UCSD-AML1 (cell line): ENCODE measurements around the gene TEX2.
A peak's percentile ranks its signal among the peaks of the same experiment; 100 is the strongest.

Experiments
- DNase-seq: peaks from one replicate; lab custom pipeline; 2025; ENCODE audit not compliant: unreplicated experiment; lab: John Stamatoyannopoulos, UW

The TEX2 gene, protein sequence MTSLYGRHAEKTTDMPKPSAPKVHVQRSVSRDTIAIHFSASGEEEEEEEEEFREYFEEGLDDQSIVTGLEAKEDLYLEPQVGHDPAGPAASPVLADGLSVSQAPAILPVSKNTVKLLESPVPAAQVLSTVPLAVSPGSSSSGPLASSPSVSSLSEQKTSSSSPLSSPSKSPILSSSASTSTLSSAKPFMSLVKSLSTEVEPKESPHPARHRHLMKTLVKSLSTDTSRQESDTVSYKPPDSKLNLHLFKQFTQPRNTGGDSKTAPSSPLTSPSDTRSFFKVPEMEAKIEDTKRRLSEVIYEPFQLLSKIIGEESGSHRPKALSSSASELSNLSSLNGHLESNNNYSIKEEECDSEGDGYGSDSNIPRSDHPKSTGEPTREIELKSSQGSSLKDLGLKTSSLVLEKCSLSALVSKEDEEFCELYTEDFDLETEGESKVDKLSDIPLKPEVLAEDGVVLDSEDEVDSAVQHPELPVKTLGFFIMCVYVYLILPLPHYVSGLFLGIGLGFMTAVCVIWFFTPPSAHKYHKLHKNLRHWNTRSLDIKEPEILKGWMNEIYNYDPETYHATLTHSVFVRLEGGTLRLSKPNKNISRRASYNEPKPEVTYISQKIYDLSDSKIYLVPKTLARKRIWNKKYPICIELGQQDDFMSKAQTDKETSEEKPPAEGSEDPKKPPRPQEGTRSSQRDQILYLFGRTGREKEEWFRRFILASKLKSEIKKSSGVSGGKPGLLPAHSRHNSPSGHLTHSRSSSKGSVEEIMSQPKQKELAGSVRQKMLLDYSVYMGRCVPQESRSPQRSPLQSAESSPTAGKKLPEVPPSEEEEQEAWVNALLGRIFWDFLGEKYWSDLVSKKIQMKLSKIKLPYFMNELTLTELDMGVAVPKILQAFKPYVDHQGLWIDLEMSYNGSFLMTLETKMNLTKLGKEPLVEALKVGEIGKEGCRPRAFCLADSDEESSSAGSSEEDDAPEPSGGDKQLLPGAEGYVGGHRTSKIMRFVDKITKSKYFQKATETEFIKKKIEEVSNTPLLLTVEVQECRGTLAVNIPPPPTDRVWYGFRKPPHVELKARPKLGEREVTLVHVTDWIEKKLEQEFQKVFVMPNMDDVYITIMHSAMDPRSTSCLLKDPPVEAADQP

DNA sequence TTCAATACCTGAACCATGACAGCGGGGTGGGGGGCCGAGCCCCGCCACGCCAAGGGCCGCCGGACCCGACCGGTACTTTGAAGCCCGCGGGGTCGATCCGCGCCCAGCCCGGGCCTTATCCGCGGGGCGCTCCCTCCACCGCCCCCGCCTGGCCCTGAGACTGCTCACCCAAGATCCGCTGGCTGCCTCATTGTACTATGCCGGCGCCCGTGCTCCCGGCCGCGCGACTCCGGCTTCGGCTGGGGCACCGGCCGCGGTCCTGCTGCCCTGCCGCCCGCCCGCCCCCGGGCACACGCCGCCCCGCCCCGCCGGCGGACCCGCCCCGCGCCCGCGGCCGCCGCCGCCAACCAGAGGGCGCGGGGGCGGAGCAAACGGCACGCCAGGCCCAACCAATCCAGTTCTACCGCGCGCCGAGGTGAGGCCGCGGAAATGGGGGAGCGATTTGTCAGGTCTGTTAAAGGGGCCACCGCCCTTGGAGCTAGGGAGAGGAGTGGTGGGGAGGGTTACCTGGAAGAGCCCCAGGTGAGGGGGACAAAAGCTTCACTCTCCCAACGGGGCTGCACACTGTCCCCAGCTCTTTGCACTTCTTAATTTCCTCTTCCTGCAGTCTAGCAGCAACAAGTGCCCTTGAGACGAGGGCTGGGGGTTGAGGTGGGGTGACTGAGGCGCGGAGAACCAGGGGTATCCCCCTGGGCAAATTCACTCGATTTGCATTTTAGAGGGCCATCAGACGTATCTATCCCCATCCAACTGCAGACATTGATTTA, at the start of gene TEX2:
Gene TEX2, minus strand, starts transcription at position 261 of the 767 bp plus-strand sequence. CDS start 49,043 bp downstream, outside the sequence.
- peak; percentile 90 for DNase-seq

DNA sequence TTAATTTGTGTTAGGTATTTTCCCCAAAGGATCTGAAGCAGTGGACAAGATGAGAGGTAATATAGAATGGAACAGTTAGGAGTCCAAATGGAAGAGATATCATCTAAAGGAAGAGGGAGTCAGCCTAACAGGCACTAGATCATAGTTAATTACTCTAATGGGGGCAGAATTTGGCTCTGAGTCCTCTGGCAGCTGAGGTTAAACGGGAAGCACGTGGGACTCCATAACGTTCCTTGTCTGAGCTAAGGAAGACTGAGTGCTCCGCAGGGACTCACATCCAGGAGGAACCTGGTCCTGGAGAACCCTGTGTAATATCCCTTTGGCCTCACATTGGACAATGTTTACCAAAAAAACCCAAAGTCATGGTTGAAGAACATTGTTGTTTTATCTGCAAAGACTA, 46.6 kb upstream of the TEX2 start:
- DNase-seq, result no peak

DNA sequence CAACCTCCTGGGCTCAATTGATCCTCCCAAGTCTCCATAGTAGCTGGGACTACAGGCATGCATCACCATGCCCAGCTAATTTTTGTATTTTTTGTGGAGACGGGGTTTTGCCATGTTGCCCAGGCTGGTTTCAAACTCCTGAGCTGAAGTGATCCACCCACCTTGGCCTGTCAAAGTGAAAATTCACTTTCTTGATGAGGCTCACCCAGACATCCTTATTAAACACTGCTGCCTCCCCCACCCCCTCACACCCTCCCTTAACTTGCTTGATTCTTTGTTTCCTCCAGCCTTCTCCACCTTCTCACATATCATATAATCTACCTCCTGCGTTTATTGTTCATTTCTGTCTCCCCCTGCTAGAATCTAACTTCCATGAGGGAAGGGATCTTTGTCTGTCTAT, 46.0 kb upstream of the TEX2 start:
- DNase-seq, result no peak

DNA sequence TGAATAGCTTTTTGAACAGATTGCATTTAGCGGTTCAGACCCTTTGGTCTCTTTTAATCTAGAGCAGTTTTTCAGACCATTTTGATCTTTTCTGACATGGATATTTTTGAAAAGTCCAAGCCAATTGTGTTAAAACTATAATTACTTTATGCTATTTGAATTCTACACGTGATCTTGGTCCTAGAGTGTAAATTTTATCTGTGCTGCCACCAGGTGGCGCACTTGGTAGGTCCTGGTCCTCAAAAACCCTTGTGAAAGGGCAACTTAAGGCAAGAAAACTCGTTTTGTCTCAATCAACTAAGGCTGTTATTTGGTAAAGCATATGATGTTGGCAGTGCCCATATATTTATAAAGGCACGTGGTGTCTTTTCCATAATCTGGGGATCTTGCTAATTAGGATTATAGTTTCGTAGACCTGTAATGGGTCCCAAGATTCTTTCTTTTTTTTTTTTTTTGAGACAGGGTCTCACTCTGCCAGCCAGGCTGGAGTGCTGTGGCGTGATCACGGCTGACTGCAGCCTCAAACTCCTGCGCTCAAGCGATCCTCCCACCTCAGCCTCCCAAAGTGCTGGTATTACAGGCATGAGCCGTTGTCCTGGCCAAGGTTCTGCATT, 43.9 kb upstream of the TEX2 start:
- DNase-seq, result peak; percentile 68

DNA sequence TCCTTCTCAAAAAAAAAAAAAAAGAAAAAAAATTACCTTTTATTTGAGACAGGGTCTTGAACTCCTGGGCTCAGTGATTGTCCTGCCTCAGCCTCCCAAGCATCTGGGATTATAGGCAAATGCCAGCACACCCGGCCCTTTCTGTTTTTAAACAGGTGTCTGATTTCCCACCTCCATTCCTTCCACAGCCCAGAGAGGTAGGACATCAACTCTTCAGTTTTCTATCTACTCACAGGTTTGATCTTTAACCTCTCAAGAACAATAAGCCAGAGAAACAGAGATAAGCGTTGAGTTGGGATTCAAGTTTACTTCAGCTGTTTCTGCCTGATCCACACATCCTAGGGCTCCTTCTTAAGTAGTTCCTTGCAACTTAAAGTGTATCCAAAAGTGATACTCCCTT, 41.5 kb upstream of the TEX2 start:
- no peak for DNase-seq

DNA sequence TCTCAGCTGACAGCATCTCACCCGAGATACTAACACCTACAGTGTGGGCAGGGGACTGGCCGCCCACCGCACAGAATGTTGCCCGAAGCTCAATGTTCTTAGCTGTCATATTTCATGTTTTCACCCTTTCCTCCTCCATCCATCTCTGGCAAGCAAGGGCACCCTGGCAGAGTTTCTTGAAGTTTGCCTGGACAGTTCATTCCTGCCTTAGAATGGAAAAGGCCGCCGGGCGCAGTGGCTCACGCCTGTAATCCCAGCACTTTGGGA, 37.6 kb upstream of the TEX2 start:
- no peak for DNase-seq

DNA sequence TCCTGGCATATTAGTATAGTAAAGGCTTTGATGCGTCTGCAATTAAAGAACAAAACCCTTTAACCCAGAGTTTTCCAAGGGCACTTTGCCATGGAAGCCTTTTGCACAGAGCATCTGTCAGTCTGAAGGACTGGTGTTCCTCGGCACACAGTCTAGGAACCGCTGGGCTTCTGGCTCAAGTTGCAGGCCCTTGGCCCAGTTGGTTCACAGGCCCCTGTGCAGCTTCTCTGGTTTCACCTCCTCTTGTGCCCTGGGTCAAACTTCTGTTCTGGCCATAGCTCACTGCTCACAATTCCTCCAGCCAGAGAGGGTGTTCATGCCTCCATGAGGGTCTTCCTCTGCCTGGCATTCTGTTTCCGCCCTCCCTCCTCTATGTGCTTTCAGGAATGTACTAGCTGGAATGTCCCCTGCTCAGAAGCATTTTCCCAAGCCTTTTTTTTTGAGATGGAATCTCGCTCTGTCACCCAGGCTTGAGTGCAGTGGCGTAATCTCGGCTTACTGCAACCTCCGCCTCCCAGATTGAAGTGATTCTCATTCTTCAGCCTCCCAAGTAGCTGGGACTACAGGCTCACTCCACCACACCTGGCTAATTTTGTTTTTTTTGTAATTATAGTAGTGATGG, 34.5 kb upstream of the TEX2 start:
- no peak for DNase-seq

DNA sequence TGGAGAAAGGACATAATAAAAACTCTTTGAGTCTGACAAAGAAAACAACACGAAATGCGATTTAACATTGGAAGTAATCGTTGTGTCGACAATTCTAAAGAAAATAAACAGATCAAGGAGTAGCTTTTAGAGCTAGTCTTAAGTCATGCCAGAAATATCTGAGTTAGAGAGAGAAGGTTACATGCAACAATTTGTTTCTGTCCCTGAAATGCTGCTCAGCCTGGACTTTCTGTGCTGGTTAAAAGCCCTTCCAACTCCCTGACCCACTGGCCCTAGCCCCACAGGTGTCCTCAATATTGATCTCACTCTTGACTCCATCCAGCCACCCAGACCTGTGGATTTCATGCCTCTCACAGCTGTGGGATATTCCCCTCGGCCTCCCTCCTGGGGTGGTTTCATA, 33.2 kb upstream of the TEX2 start:
- DNase-seq, result no peak

DNA sequence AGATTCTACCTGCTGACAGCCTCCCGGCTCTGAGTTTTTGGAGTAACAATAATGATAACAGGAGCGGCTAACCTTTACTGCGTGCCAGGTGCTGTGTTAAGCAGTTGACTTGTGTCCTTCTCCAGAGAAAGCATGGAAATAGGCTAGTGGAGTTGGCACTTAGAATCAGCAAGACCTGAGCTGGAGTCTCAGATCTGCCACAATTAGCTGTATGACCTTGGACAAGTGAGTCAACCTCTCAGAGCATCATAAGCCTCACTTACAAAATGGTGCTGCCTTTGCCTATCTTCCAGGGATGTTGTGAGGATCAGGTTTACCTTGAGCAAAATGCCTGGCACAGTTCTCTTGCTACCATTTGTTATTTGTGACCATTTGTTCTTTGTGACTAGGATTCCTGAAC, 32.1 kb upstream of the TEX2 start:
- DNase-seq, result no peak

DNA sequence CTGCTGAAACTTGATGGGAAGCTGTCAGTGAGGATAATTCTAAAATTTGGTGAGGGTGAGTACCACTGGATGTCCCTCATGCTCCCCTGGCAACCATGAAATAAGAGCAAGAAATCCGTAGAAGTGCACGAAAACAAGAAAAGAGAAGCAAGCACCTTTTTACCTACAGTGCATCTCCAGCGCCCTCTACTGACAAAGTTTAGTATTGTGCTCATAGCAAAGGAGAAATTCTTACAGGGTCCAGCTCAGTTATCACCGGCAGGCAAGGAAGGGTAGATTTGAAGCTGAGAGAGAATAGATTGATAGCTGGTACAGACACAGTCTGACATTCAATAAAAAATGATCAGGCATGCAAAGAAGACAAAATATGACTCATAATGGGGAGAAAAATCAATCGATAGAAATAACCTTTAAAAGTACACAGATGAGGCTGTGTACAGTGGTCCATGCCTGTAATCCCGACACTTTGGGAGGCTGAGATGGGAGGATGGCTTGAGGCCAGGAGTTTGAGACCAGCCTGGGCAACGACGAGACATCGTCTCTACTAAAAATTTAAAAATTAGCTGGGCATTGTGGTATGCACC, 28.3 kb upstream of the TEX2 start:
- DNase-seq, result no peak

DNA sequence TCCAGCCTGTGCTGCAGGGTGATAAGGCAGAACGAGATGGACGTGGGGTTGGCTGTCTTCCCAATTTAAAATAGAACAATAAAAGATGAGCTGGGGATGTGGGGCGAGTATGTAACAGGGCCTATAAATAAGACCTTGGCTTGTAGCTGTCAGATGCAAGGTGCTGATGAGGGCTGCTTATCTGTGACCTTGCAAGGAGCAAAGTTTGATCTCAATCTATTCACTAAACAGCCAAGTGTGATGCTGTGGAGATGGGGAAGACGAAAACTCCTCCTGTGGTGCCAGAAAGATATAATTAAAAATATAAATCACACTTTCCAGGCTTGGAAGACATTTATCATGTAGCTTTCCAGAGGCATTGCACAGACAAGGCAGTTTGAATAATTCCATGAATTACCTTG, 26.7 kb upstream of the TEX2 start:
- DNase-seq, result no peak

DNA sequence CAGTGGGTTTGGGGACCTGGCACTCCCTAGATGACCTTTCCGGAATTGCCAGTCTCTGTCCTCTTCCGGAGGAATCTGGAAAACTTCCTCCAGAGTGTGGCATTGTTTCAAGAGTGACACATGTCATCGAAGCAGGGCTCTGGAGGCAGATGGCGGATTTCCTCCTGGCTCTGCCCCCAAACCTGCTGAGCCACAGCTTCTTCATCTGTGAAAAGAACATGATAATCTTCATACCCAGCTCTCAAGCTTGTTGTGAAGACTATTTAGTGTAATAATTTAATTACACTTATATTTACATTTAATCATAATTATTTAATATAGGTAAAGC, 19.7 kb upstream of the TEX2 start:
- peak; percentile 15 for DNase-seq

DNA sequence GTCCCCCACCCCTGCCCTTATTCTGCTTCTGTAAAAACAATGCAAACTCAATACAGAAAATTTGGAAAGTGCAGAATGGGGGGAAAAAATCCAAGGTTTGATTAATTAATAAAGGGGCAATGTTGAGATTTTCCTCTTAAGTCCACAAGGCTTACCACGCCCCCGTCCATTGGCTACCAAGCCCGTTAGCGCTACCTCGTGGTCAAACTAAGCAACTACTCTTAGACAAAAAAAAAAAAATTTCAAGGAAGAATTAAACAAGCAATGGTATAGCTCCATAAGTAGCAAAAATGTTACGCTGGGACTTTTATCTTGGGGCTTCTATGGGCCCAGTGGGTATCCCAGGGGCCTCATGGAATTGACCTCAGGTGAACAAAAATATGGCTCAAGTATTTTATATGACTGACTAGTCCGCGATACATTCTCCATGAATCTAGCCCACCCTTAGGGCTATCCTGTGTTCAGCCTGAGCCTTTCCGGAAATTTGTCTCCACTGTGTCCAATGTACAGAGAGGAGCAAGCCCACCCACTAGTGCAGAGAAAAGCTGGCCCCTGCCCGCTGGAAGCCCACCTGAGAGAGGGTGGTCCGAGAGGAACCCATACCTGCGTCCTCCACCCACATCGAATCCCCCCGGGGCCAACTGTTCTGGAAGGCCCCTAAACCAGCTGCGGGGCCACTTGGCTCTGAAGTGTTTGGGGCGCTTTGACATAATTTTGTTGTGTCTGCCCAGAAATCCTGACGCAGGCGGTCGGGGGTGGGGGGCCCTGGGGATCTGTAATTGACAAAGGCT, 19.1 kb upstream of the TEX2 start:
- peak; percentile 28 for DNase-seq

DNA sequence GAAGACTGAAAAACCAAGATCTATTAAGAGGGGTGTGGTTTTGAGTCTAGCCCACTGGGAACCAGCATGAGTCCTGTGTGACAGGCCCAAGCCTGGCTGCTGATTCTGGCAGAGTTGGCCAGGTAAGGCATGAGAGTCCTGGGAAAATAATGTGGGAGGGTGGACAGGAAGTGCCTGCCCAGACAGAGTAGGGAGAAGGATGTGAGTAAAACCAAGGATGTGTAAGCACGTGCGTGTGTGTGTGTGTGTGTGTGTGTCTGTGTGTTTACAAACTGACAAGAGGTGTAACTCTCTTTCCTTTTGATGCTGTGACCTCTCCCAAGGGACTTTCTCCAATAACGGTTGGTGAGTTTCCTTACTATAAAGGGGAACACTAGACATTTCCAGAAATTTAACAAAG, 15.6 kb upstream of the TEX2 start:
- DNase-seq, result peak; percentile 19

DNA sequence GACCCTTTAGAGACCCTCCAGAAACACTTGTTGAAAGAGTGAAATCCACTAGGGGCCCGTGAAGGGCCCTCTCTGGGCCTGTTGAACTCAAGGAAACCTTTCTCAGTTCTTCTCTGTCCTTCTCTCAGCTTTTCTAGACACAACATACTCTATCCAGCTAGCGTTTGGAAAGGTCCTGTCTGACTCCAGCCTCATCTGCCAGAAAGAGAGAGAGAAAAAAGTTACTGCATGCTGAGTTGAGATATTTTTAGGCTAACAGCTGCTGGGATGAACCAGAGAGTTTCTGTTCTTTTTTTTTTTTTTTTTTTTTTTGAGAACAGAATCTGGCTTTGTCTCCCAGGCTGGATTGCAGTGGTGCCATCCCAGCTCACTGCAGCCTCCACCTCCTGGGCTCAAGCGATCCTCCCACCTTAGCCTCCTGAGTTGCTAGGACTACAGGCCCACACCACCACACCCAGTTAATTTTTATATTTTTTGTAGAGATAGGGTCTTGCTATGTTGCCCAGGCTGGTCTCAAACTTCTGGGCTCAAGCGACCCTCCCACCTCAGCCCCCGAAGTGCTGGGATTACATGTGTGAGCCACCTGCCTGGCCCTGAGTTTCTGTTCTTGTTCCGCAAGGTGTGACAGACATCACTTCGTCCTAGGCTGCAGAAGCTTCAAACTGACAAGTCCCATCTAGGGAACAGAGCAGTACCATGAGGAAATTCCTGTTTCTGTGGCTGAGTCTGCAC, 14.9 kb upstream of the TEX2 start:
- no peak for DNase-seq

DNA sequence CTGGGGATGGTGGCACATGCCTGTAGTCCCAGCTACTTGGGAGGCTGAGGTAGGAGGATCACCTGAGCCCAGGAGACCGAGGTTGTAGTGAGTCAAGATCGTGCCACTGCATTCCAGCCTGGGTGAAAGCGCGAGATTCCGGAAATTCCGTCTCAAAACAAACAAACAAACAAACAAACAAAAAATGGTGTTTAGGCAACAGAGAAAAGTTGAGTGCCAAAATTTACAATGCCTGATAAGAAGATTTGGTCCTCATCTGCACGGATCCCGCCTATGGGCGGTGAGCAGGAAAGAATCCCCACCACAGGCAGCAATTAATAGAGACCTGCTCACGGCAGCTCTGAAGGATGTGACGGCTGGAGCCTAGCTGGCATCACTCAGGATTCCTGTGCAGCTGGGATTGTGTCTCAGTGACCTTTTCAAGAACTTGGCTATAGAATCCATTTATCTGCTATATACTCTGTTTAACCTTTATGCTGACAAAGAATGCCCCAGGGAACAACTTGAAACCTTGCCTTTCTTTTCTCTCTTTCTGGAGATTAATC, 14.0 kb upstream of the TEX2 start:
- no peak for DNase-seq

DNA sequence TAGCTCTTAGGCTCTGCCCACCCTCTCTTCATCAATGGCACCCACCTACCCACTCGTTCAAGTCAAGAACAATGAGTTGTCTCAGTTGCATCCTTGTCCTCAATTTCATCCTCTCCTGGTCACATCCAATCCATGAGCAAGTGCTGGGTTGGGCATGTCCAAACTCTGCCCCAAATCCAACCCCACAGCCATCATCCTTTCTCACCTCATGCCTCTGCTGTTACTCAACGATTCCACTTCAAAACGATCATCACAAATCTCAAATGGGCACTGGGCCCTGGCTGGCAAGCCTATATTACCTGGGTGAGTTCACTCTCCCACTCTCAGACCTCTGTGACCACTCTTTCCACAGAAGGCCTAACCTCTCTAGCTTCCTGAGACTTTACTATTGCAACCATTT, 12.0 kb upstream of the TEX2 start:
- no peak for DNase-seq

DNA sequence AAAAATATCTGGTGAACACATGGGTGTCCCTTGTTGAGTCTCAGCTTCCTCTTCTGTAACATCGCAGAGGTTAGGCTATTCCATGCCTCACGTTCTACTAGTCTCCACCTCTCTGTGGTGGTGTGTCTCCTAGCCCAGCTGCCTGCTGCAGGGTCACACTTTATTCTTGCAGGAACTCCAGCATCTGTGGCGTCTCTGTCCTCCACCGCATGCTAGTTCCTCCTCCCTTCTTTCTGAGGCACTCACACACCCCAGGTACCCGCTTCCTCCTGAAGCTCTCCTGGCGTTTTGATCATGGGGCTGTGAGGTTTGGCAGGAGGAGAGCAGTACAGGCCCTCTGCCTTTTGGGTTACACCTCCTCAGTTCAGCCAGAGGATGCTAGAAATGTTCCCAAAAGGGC, 9.9 kb upstream of the TEX2 start:
- no peak for DNase-seq
